HG03066 (cell line): Measurements from ENCODE around the gene CPN2.

Experiments
- ATAC-seq: cut with Tn5 transposase; IDR thresholded peaks from one replicate; pipeline ENCODE4 v1.9.1; 2021; ENCODE audit warnings: low read depth; ENCODE audit not compliant: unreplicated experiment

The CPN2 gene

GRCh38 chr3:194357681-194358080 is 6.6 kb upstream of the CPN2 start:
- ATAC-seq: no peak

- ATAC-seq: no peak
Measured at GRCh38 chr3:194355379-194355778, 4.3 kb upstream of the CPN2 start.

GRCh38 chr3:194354315-194354714 is 3.2 kb upstream of the CPN2 start:
- ATAC-seq: no peak

- no peak for ATAC-seq
Measured at GRCh38 chr3:194352667-194353246, 1.6 kb upstream of the CPN2 start.

GRCh38 chr3:194351952-194352536 is 916 bp upstream of the CPN2 start:
- no peak for ATAC-seq

- no peak for ATAC-seq
Measured at GRCh38 chr3:194350726-194351071, 429 bp downstream of the CPN2 start.

GRCh38 chr3:194348354-194348753 is 2.8 kb downstream of the CPN2 start:
- ATAC-seq: no peak

- no peak for ATAC-seq
Measured at GRCh38 chr3:194346621-194347020, 4.5 kb downstream of the CPN2 start.

- ATAC-seq: no peak
Measured at GRCh38 chr3:194346035-194346434, 5.1 kb downstream of the CPN2 start.

GRCh38 chr3:194344012-194344411 is 7.1 kb downstream of the CPN2 start:
- ATAC-seq: no peak

GRCh38 chr3:194343561-194343893 is 7.6 kb downstream of the CPN2 start:
- ATAC-seq: no peak

- no peak for ATAC-seq
Measured at GRCh38 chr3:194342861-194343560, 8.1 kb downstream of the CPN2 start.

- no peak for ATAC-seq
Measured at GRCh38 chr3:194340757-194341400, 10.2 kb downstream of the CPN2 start.

GRCh38 chr3:194339840-194340239 is 11.3 kb downstream of the CPN2 start:
- no peak for ATAC-seq

GRCh38 chr3:194339356-194339755 is 11.8 kb downstream of the CPN2 start:
- ATAC-seq: no peak

GRCh38 chr3:194337965-194338753 is 13.0 kb downstream of the CPN2 start:
- no peak for ATAC-seq

- ATAC-seq: no peak
Measured at GRCh38 chr3:194336601-194337355, 14.3 kb downstream of the CPN2 start.

- no peak for ATAC-seq
Measured at GRCh38 chr3:194333981-194334320, 17.2 kb downstream of the CPN2 start.

GRCh38 chr3:194333212-194333980 is 17.7 kb downstream of the CPN2 start:
- ATAC-seq: peak; percentile 96

- ATAC-seq: no peak
Measured at GRCh38 chr3:194332858-194333211, 18.3 kb downstream of the CPN2 start.
